ENCODE results near the gene ARL8A. TPM values are rescaled to one million over a fixed set of nuclear protein-coding genes. Genes with fewer than 3 reads are reported as not detected.
A peak's percentile ranks its signal among the peaks of the same experiment; 100 is the strongest.
"Not testable (repeated sequence)": the region's sequence is repeated elsewhere in the genome, so short reads cannot be mapped to it uniquely, and the experiment has no call there.

ARL8A gene
- total RNA-seq, 4 donors from 2014 or later, result 41.1 to 60.8 (median 53.6) TPM

- WGBS, result 92% methylated on average over 5 of the region's 7 CpGs
- Histone ChIP-seq H3K27ac (replicated peaks in 1 of 4) (no peak overlapping the region), H3K4me1 (peaks cover 0 to 8% (median 7%) of the 10 kb centered on the region in 4 donors), H3K27me3 (peaks cover 0 to 69% (median 0%) of the 10 kb centered on the region in 4 donors), H3K9me3 (no peaks in the 10 kb centered on the region), H3K36me3 (no peaks in the 10 kb centered on the region), H3K4me3 (no peak overlapping the region)
- no peak for TF ChIP-seq POLR2AphosphoS5 (IDR thresholded peaks at IDR 0.05)
- TF ChIP-seq CTCF (IDR thresholded peaks at IDR 0.05), result no peak
- no peak for TF ChIP-seq EP300 (IDR thresholded peaks at IDR 0.05)
- TF ChIP-seq POLR2A (IDR thresholded peaks at IDR 0.05; ENCODE audit: low read depth), result no peak
- no peak for DNase-seq (ENCODE audit: extremely low spot score)
- intact Hi-C loops (cut with DNase I), result loop anchor here (5.0 kb wide), 1 partner anchor 131 kb away; no protein-coding TSS in a partner anchor
Observed at GRCh38 chr1:202186327-202186726, 41.8 kb upstream of the ARL8A start.

- no peak overlapping the region for H3K4me3 ChIP-seq
- 37% methylated on average over 10 of the region's 19 CpGs for WGBS
Observed at GRCh38 chr1:202184750-202185460, 40.4 kb upstream of the ARL8A start.

GRCh38 chr1:202182040-202182877 lies 37.7 kb upstream of the ARL8A start:
- no peaks in the 10 kb centered on the region for H3K36me3 ChIP-seq
- H3K27ac ChIP-seq (replicated peaks in 1 of 4), result no peak overlapping the region
- 85% methylated on average over 5 of the region's 8 CpGs for WGBS
- intact Hi-C loops (cut with DNase I), result no loop called here
- H3K4me3 ChIP-seq, result no peak overlapping the region
- TF ChIP-seq CTCF (IDR thresholded peaks at IDR 0.05), result no peak
- TF ChIP-seq EP300 (IDR thresholded peaks at IDR 0.05), result no peak
- no peak for TF ChIP-seq POLR2AphosphoS5 (IDR thresholded peaks at IDR 0.05)
- TF ChIP-seq POLR2A (IDR thresholded peaks at IDR 0.05; ENCODE audit: low read depth), result no peak
- peaks cover 0 to 8% (median 7%) of the 10 kb centered on the region in 4 donors for H3K4me1 ChIP-seq
- no peaks in the 10 kb centered on the region for H3K9me3 ChIP-seq
- DNase-seq (ENCODE audit: extremely low spot score), result no peak
- peaks cover 0 to 66% (median 2%) of the 10 kb centered on the region in 4 donors for H3K27me3 ChIP-seq

More at GRCh38 chr1:202184750-202185460, 40.4 kb upstream of the ARL8A start:
- H3K27me3 ChIP-seq, result peaks cover 0 to 75% (median 2%) of the 10 kb centered on the region in 4 donors
- no peak for DNase-seq (ENCODE audit: extremely low spot score)
- H3K9me3 ChIP-seq, result no peaks in the 10 kb centered on the region
- H3K4me1 ChIP-seq, result peaks cover 0 to 8% (median 7%) of the 10 kb centered on the region in 4 donors
- no peak overlapping the region for H3K27ac ChIP-seq (replicated peaks in 1 of 4)
- intact Hi-C loops (cut with DNase I), result loop anchor here (5.0 kb wide), 1 partner anchor 132 kb away; no protein-coding TSS in a partner anchor
- no peak for TF ChIP-seq EP300 (IDR thresholded peaks at IDR 0.05)
- peak; percentile 54 to 85 (median 72) for TF ChIP-seq CTCF (IDR thresholded peaks at IDR 0.05)
- no peak for TF ChIP-seq POLR2AphosphoS5 (IDR thresholded peaks at IDR 0.05)
- TF ChIP-seq POLR2A (IDR thresholded peaks at IDR 0.05; ENCODE audit: low read depth), result no peak
- H3K36me3 ChIP-seq, result no peaks in the 10 kb centered on the region

GRCh38 chr1:202181586-202181985 lies 37.0 kb upstream of the ARL8A start:
- no peaks in the 10 kb centered on the region for H3K9me3 ChIP-seq
- TF ChIP-seq CTCF (IDR thresholded peaks at IDR 0.05), result no peak
- TF ChIP-seq POLR2A (IDR thresholded peaks at IDR 0.05; ENCODE audit: low read depth), result no peak
- no peak for TF ChIP-seq POLR2AphosphoS5 (IDR thresholded peaks at IDR 0.05)
- no peak for TF ChIP-seq EP300 (IDR thresholded peaks at IDR 0.05)
- intact Hi-C loops (cut with DNase I), result no loop called here
- WGBS, result 74% methylated on average over 3 of the region's 7 CpGs
- peaks cover 0 to 8% (median 7%) of the 10 kb centered on the region in 4 donors for H3K4me1 ChIP-seq
- DNase-seq (ENCODE audit: extremely low spot score), result no peak
- no peak overlapping the region for H3K4me3 ChIP-seq
- H3K27me3 ChIP-seq, result peaks cover 0 to 59% (median 2%) of the 10 kb centered on the region in 4 donors
- H3K27ac ChIP-seq (replicated peaks in 1 of 4), result no peak overlapping the region
- H3K36me3 ChIP-seq, result no peaks in the 10 kb centered on the region

GRCh38 chr1:202180751-202181139 lies 36.2 kb upstream of the ARL8A start:
- H3K27ac ChIP-seq (replicated peaks in 1 of 4); H3K9me3 ChIP-seq; H3K4me1 ChIP-seq; H3K36me3 ChIP-seq; H3K4me3 ChIP-seq; DNase-seq (ENCODE audit: extremely low spot score); intact Hi-C loops (cut with DNase I): not testable (repeated sequence)
- WGBS, result 79% methylated on average over 2 of the region's 2 CpGs
- H3K27me3 ChIP-seq, result peaks cover 0 to 51% (median 2%) of the 10 kb centered on the region in 4 donors
